Brain microvascular endothelial cell (primary cell): ENCODE results near the gene SSNA1.

ENCODE experiments used
- DNase-seq: peaks from one replicate; pipeline ENCODE4 v3.0.0-alpha.2; 2020
- H3K27ac ChIP-seq: fragments of 250-450 bp; sonication (Bioruptor Pico); 2 replicates; pipeline ENCODE4 v1.5.1; 2020; ENCODE audit warnings: mild to moderate bottlenecking, moderate library complexity
- H3K27me3 ChIP-seq: fragments of 250-450 bp; sonication (Bioruptor Pico); replicated peaks from 2 replicates; pipeline ENCODE4 v1.5.1; 2020; ENCODE audit warnings: mild to moderate bottlenecking
- H3K36me3 ChIP-seq: fragments of 250-450 bp; sonication (Bioruptor Pico); replicated peaks from 2 replicates; pipeline ENCODE4 v1.5.1; 2020; ENCODE audit warnings: mild to moderate bottlenecking
- H3K4me3 ChIP-seq: 2 replicates; pipeline ENCODE4 v1.5.1; 2011; ENCODE audit warnings: low read depth, mild to moderate bottlenecking, control low read depth, low read length, moderate library complexity
- in situ Hi-C: cut with HindIII; loops from 2 replicates; pipeline ENCODE4 v1.10.0; 2017; ENCODE audit warnings: low sequenced_read_pairs, low pct_ligation_motif_present
- TF ChIP-seq, protein P1 (sequence below): IDR thresholded peaks from 2 replicates; pipeline ENCODE4 v1.5.1; 2011; ENCODE audit warnings: low read depth, mild to moderate bottlenecking, moderate library complexity, low read length, control low read depth, inconsistent platforms; ENCODE audit errors: missing control alignments

The SSNA1 gene

GRCh38 chr9:137228968-137229896 is 40.8 kb downstream of the SSNA1 start:
- TF ChIP-seq, protein P1, sequence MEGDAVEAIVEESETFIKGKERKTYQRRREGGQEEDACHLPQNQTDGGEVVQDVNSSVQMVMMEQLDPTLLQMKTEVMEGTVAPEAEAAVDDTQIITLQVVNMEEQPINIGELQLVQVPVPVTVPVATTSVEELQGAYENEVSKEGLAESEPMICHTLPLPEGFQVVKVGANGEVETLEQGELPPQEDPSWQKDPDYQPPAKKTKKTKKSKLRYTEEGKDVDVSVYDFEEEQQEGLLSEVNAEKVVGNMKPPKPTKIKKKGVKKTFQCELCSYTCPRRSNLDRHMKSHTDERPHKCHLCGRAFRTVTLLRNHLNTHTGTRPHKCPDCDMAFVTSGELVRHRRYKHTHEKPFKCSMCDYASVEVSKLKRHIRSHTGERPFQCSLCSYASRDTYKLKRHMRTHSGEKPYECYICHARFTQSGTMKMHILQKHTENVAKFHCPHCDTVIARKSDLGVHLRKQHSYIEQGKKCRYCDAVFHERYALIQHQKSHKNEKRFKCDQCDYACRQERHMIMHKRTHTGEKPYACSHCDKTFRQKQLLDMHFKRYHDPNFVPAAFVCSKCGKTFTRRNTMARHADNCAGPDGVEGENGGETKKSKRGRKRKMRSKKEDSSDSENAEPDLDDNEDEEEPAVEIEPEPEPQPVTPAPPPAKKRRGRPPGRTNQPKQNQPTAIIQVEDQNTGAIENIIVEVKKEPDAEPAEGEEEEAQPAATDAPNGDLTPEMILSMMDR: no peak
- no peak overlapping the region for H3K4me3 ChIP-seq
- no peaks in the 10 kb centered on the region for H3K27me3 ChIP-seq
- in situ Hi-C loops: no loop called here
- DNase-seq: no peak
- no peaks in the 10 kb centered on the region for H3K36me3 ChIP-seq
- no peak overlapping the region for H3K27ac ChIP-seq

DNA sequence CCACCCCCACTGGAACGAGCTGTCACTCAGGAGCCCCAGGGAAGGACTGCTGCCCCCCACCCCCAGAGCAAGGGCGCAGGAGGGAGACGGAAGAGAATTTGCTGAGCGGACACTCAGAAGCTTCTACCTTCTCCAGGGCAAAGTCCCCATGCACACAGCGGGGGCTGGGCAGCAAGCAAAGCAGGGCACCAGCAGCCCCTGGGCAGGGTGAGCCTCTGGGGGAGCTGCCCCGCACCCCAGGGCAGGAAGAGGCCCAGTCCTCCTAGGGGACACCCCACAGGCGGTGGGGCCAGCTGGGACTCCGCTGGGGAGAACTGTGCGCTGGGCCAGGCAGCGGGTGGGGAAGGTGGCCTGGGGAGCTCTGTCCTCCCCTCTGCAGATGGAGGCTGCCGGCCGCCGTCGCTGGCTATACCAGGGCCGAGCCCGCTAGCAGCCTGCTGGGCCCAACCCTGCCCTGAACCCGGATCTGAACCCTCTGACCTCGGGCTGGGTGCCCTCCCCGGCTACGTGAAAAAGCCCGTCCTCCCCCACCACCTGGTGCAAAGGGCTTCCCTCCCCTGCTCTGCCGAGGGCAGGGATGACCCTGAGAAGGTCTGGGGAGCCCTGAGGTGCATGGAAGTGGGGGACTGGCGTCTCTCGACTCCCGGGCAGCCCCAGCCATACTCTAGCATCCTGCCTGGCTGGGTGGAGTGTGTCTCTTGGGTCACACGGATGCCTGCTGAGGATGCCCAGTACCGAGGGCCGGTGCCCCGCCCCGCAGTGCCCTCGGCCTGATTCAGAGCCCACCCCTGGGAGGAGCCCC is 41.6 kb downstream of the SSNA1 start:
- in situ Hi-C loops: no loop called here
- no peak overlapping the region for H3K27ac ChIP-seq
- no peak for DNase-seq

GRCh38 chr9:137230705-137231371 is 42.4 kb downstream of the SSNA1 start, which contains the start of gene SLC34A3:
Gene SLC34A3, plus strand, starts transcription at chr9:137230901. Its CDS starts 802 bp downstream, at chr9:137231703.
- Histone ChIP-seq H3K36me3 (no peaks in the 10 kb centered on the region), H3K4me3 (no peak within 1 kb of the TSS), H3K27me3 (no peaks in the 10 kb centered on the region), H3K27ac (no peak within 1 kb of the TSS)
- no peak for DNase-seq
- in situ Hi-C loops: no loop called here
- TF ChIP-seq, protein P1: no peak

More for the DNA sequence above, 41.6 kb downstream of the SSNA1 start:
- H3K27me3 ChIP-seq: no peaks in the 10 kb centered on the region
- H3K4me3 ChIP-seq: no peak overlapping the region
- no peaks in the 10 kb centered on the region for H3K36me3 ChIP-seq
- TF ChIP-seq, protein P1: no peak

GRCh38 chr9:137231372-137232039 is 43.0 kb downstream of the SSNA1 start:
- no peak overlapping the region for H3K27ac ChIP-seq
- no peaks in the 10 kb centered on the region for H3K27me3 ChIP-seq
- H3K4me3 ChIP-seq: no peak overlapping the region
- in situ Hi-C loops: no loop called here
- TF ChIP-seq, protein P1: no peak
- no peaks in the 10 kb centered on the region for H3K36me3 ChIP-seq
- no peak for DNase-seq

DNA sequence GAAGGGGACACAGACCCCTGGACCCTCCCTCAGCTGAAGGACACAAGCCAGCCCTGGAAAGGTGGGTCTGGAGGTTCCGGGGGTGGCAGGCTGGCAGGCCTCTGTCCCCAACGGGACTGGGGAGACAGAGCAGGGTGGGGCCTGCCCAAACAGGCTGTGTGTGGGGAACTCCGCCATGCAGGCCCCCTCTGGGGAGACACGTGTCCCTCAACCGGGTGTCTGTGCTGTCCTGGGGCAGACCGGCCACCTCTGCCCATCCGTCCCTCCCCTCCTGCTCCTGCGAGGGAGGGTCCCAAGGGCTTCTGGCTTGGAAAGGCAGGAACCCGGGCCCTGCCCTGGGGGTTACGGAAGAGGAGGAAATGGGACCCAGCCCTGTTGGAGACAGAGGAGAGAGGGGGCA is 43.6 kb downstream of the SSNA1 start:
- Histone ChIP-seq H3K4me3 (no peak overlapping the region), H3K36me3 (no peaks in the 10 kb centered on the region), H3K27me3 (no peaks in the 10 kb centered on the region), H3K27ac (no peak overlapping the region)
- DNase-seq: no peak
- in situ Hi-C loops: no loop called here
- TF ChIP-seq, protein P1: no peak
